KMS-11 (cell line): ENCODE data around the gene DAP3.

ENCODE experiments used
- H2AFZ ChIP-seq: fragments of 200-600 bp; sonication (generic); 2 replicates; pipeline ENCODE4 v1.6.1; 2016; ENCODE audit warnings: antibody characterized with exemption, mixed run types, low read depth
- H3K27ac ChIP-seq: fragments of 200-600 bp; sonication (generic); 2 replicates; pipeline ENCODE4 v1.6.1; 2016; ENCODE audit warnings: mild to moderate bottlenecking, mixed run types
- H3K27me3 ChIP-seq: fragments of 200-600 bp; sonication (generic); 2 replicates; pipeline ENCODE4 v1.6.1; 2017; ENCODE audit warnings: mild to moderate bottlenecking, low read depth, mixed run types, moderate library complexity; ENCODE audit not compliant: insufficient read depth
- H3K36me3 ChIP-seq: fragments of 200-600 bp; sonication (generic); 2 replicates; pipeline ENCODE4 v1.6.1; 2017; ENCODE audit warnings: mild to moderate bottlenecking, mixed run types; ENCODE audit not compliant: insufficient read depth
- H3K4me1 ChIP-seq: fragments of 200-600 bp; sonication (generic); 2 replicates; pipeline ENCODE4 v1.6.1; 2016; ENCODE audit warnings: mild to moderate bottlenecking, low read depth, mixed run types; ENCODE audit not compliant: poor library complexity, severe bottlenecking
- H3K4me2 ChIP-seq: fragments of 200-600 bp; sonication (generic); 2 replicates; pipeline ENCODE4 v1.7.0; 2016; ENCODE audit warnings: mild to moderate bottlenecking, mixed run types
- H3K4me3 ChIP-seq: fragments of 200-600 bp; sonication (generic); IDR thresholded peaks from 2 replicates; pipeline ENCODE4 v1.6.1; 2017; ENCODE audit warnings: low read depth, low read length, mixed read lengths; ENCODE audit not compliant: insufficient read depth
- H3K79me2 ChIP-seq: fragments of 200-600 bp; sonication (generic); 2 replicates; pipeline ENCODE4 v1.6.1; 2016; ENCODE audit warnings: low read depth, mixed run types; ENCODE audit not compliant: insufficient read depth
- H3K9ac ChIP-seq: fragments of 200-600 bp; sonication (generic); 2 replicates; pipeline ENCODE4 v1.6.1; 2016; ENCODE audit warnings: mild to moderate bottlenecking, mixed run types
- H4K20me1 ChIP-seq: fragments of 200-600 bp; sonication (generic); 2 replicates; pipeline ENCODE4 v1.6.1; 2016; ENCODE audit warnings: mild to moderate bottlenecking, mixed run types; ENCODE audit not compliant: insufficient read depth
- CTCF ChIP-seq: fragments of 200-600 bp; sonication (generic); conservative IDR thresholded peaks from 2 replicates; pipeline ENCODE4 v1.6.1; 2017; ENCODE audit warnings: low read depth, mild to moderate bottlenecking, antibody characterized with exemption, low read length, moderate library complexity, mixed read lengths

Gene DAP3

GRCh38 chr1:155769257-155769656 lies 80.4 kb downstream of the DAP3 start:
- Histone ChIP-seq H3K36me3 (peaks cover 20% of the 10 kb centered on the region; the same call in 1 of the 2 replicates), H3K27ac (no peak overlapping the region)

GRCh38 chr1:155773221-155773620 lies 84.3 kb downstream of the DAP3 start:
- Histone ChIP-seq H3K4me1 (no peaks in the 10 kb centered on the region), H4K20me1 (no peaks in the 10 kb centered on the region), H3K27ac (no peak overlapping the region), H2AFZ (no peak overlapping the region), H3K36me3 (peaks cover 12% of the 10 kb centered on the region; the same call in 1 of the 2 replicates), H3K79me2 (no peaks in the 10 kb centered on the region), H3K4me3 (no peak overlapping the region), H3K9ac (no peak overlapping the region), H3K27me3 (no peaks in the 10 kb centered on the region), H3K4me2 (no peak overlapping the region)
- TF ChIP-seq CTCF = no peak

More at GRCh38 chr1:155769257-155769656, 80.4 kb downstream of the DAP3 start:
- Histone ChIP-seq H2AFZ (no peak overlapping the region), H3K79me2 (no peaks in the 10 kb centered on the region), H3K4me1 (no peaks in the 10 kb centered on the region), H3K4me3 (no peak overlapping the region), H3K4me2 (no peak overlapping the region), H4K20me1 (no peaks in the 10 kb centered on the region), H3K9ac (no peak overlapping the region), H3K27me3 (no peaks in the 10 kb centered on the region)
- TF ChIP-seq CTCF = no peak

GRCh38 chr1:155776414-155776813 lies 87.5 kb downstream of the DAP3 start:
- no peak for TF ChIP-seq CTCF
- Histone ChIP-seq H3K9ac (no peak overlapping the region), H3K4me3 (no peak overlapping the region), H2AFZ (no peak overlapping the region), H3K27me3 (no peaks in the 10 kb centered on the region), H3K4me2 (no peak overlapping the region), H3K4me1 (no peaks in the 10 kb centered on the region), H4K20me1 (no peaks in the 10 kb centered on the region), H3K27ac (no peak overlapping the region), H3K36me3 (peaks cover 9% of the 10 kb centered on the region; the same call in 1 of the 2 replicates), H3K79me2 (no peaks in the 10 kb centered on the region)

GRCh38 chr1:155777582-155777981 lies 88.7 kb downstream of the DAP3 start:
- Histone ChIP-seq H3K4me2 (no peak overlapping the region), H3K27me3 (no peaks in the 10 kb centered on the region), H3K36me3 (peaks cover 4% of the 10 kb centered on the region; the same call in 1 of the 2 replicates), H3K79me2 (no peaks in the 10 kb centered on the region), H4K20me1 (no peaks in the 10 kb centered on the region), H3K9ac (no peak overlapping the region), H3K27ac (no peak overlapping the region), H3K4me3 (no peak overlapping the region), H2AFZ (no peak overlapping the region), H3K4me1 (no peaks in the 10 kb centered on the region)
- TF ChIP-seq CTCF = no peak
